Ishikawa (cell line): Measurements from ENCODE around the gene KIF22.

Experiments used
- CREB1 ChIP-seq: IDR thresholded peaks from 2 replicates; pipeline ENCODE4 v1.6.1; 2012; ENCODE audit warnings: low read depth
- EGR1 ChIP-seq: IDR thresholded peaks from 2 replicates; pipeline ENCODE4 v1.6.1; 2012
- EP300 ChIP-seq: IDR thresholded peaks from 2 replicates; pipeline ENCODE4 v1.6.1; 2012; ENCODE audit warnings: borderline replicate concordance
- MAX ChIP-seq: IDR thresholded peaks from 2 replicates; pipeline ENCODE4 v1.6.1; 2012
- RAD21 ChIP-seq: IDR thresholded peaks from 2 replicates; pipeline ENCODE4 v1.6.1; 2012; ENCODE audit warnings: low read depth
- REST ChIP-seq: IDR thresholded peaks from 2 replicates; pipeline ENCODE4 v1.6.1; 2012; ENCODE audit warnings: low read depth, mild to moderate bottlenecking
- TAF1 ChIP-seq: IDR thresholded peaks from 2 replicates; pipeline ENCODE4 v1.6.1; 2012; ENCODE audit warnings: low read depth, mild to moderate bottlenecking
- TEAD4 ChIP-seq: IDR thresholded peaks from 2 replicates; pipeline ENCODE4 v1.6.1; 2012
- ZBTB7A ChIP-seq: IDR thresholded peaks from 2 replicates; pipeline ENCODE4 v1.6.1; 2012; ENCODE audit warnings: low read depth

- TF ChIP-seq ZBTB7A (no peak), REST (no peak), TAF1 (no peak), RAD21 (no peak), TEAD4 (no peak), EGR1 (no peak), EP300 (no peak), MAX (no peak), CREB1 (no peak)
Observed at GRCh38 chr16:29766571-29766970, 24.0 kb upstream of the KIF22 start.
